Measurements from ENCODE around the gene FER. TPM values are rescaled to one million over a fixed set of nuclear protein-coding genes. Genes with fewer than 3 reads are reported as not detected.

The FER gene
- total and polyA plus RNA-seq, 2 experiments from 2014 or later: 25.9 to 30.7 TPM

DNA sequence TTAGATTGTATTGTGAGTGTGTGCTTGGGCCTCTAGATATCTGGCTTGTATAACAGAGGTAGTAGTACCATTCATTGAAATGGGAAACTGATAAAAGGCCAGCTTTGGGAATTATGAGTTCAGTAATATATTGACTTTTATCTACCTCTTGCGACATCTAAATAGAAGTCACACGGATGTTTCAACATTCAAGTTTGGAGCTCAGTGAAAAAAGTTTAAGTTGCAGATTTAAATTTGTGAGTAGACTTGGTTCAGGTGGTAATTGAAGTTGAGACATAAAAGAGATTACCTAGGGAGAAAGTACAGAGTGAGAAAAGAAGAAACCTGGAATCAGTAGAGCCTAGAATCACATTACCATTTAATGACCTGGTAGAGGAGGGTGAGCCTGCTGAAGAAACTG is 189.5 kb downstream of the FER start:
- H3K36me3 ChIP-seq: no peaks in the 10 kb centered on the region
- H3K27ac ChIP-seq: no peak overlapping the region
- TF ChIP-seq, protein P1, sequence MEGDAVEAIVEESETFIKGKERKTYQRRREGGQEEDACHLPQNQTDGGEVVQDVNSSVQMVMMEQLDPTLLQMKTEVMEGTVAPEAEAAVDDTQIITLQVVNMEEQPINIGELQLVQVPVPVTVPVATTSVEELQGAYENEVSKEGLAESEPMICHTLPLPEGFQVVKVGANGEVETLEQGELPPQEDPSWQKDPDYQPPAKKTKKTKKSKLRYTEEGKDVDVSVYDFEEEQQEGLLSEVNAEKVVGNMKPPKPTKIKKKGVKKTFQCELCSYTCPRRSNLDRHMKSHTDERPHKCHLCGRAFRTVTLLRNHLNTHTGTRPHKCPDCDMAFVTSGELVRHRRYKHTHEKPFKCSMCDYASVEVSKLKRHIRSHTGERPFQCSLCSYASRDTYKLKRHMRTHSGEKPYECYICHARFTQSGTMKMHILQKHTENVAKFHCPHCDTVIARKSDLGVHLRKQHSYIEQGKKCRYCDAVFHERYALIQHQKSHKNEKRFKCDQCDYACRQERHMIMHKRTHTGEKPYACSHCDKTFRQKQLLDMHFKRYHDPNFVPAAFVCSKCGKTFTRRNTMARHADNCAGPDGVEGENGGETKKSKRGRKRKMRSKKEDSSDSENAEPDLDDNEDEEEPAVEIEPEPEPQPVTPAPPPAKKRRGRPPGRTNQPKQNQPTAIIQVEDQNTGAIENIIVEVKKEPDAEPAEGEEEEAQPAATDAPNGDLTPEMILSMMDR (IDR thresholded peaks at IDR 0.05; ENCODE audit: low read depth, low read length): no peak
- no peaks in the 10 kb centered on the region for H3K27me3 ChIP-seq
- H3K4me3 ChIP-seq: no peak overlapping the region
- H3K4me1 ChIP-seq (ENCODE audit: low read depth): no peaks in the 10 kb centered on the region
- DNase-seq (ENCODE audit: low read depth in 1 of 2, low spot score in 1 of 2): peak in 1 of 2 donors; percentile 11
- no peaks in the 10 kb centered on the region for H3K9me3 ChIP-seq (ENCODE audit: low read depth)

DNA sequence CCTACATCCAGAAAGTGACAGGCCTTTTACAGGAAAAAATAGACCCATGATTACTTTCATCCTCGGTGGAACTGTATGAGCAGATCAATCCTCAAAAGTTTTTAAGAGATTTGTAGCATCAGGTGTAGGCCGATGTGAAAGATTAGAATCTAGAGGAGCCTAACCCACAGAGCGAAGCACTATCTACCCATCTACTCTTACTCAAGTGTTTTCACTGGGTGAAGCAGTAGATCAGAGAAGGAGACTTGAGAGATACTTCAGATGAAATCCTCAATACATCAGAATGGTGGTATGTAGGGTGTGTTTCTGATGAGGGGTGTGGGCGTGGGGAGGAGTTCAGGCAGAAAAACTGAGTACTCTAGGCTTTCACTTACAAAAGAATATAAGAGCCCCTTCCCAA is 192.8 kb downstream of the FER start:
- Histone ChIP-seq H3K4me1 (ENCODE audit: low read depth) (no peaks in the 10 kb centered on the region), H3K4me3 (no peak overlapping the region), H3K36me3 (no peaks in the 10 kb centered on the region), H3K9me3 (ENCODE audit: low read depth) (no peaks in the 10 kb centered on the region), H3K27ac (no peak overlapping the region), H3K27me3 (no peaks in the 10 kb centered on the region)
- TF ChIP-seq, protein P1 (IDR thresholded peaks at IDR 0.05; ENCODE audit: low read depth, low read length): no peak
- no peak for DNase-seq (ENCODE audit: low read depth in 1 of 2, low spot score in 1 of 2)

GRCh38 chr5:108941746-108942145 is 194.0 kb downstream of the FER start:
- no peaks in the 10 kb centered on the region for H3K27me3 ChIP-seq
- TF ChIP-seq, protein P1 (IDR thresholded peaks at IDR 0.05; ENCODE audit: low read depth, low read length): no peak
- H3K27ac ChIP-seq: no peak overlapping the region

DNA sequence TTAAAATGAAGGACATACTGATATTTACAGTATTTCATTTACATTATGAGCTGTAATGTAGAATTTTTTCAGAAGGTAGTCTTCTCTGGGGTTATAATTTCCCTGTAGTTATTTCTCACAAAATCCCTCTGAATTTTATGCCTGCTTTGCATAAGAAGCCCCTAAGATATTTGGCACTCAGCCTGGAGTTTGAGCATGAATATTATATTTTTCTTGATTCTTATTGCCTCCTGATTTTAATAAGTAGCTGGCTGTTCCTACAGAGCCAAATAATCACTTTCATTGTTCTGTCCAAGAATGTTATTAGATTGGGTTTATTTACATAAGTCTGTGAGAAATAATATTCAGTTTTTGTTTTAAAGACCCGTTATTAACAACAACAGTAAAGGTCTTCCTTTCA is 195.0 kb downstream of the FER start:
- Histone ChIP-seq H3K4me1 (ENCODE audit: low read depth) (no peaks in the 10 kb centered on the region), H3K27ac (no peak overlapping the region), H3K27me3 (no peaks in the 10 kb centered on the region), H3K36me3 (no peaks in the 10 kb centered on the region), H3K9me3 (ENCODE audit: low read depth) (no peaks in the 10 kb centered on the region), H3K4me3 (no peak overlapping the region)
- TF ChIP-seq, protein P1 (IDR thresholded peaks at IDR 0.05; ENCODE audit: low read depth, low read length): no peak
- no peak for DNase-seq (ENCODE audit: low read depth in 1 of 2, low spot score in 1 of 2)

More at GRCh38 chr5:108941746-108942145, 194.0 kb downstream of the FER start:
- Histone ChIP-seq H3K36me3 (no peaks in the 10 kb centered on the region), H3K4me3 (no peak overlapping the region), H3K9me3 (ENCODE audit: low read depth) (no peaks in the 10 kb centered on the region), H3K4me1 (ENCODE audit: low read depth) (no peaks in the 10 kb centered on the region)
- DNase-seq (ENCODE audit: low read depth in 1 of 2, low spot score in 1 of 2): no peak

- TF ChIP-seq, protein P1 (IDR thresholded peaks at IDR 0.05; ENCODE audit: low read depth, low read length): no peak
- Histone ChIP-seq H3K4me1 (ENCODE audit: low read depth) (no peaks in the 10 kb centered on the region), H3K36me3 (no peaks in the 10 kb centered on the region), H3K27ac (no peak overlapping the region), H3K4me3 (no peak overlapping the region), H3K27me3 (no peaks in the 10 kb centered on the region), H3K9me3 (ENCODE audit: low read depth) (no peaks in the 10 kb centered on the region)
- DNase-seq (ENCODE audit: low read depth in 1 of 2, low spot score in 1 of 2): peak in 1 of 2 donors; percentile 15
Observed at GRCh38 chr5:108945094-108945493, 197.4 kb downstream of the FER start.

- TF ChIP-seq, protein P1 (IDR thresholded peaks at IDR 0.05; ENCODE audit: low read depth, low read length): no peak
- no peak for DNase-seq (ENCODE audit: low read depth in 1 of 2, low spot score in 1 of 2)
- Histone ChIP-seq H3K27me3 (no peaks in the 10 kb centered on the region), H3K27ac (no peak overlapping the region), H3K36me3 (no peaks in the 10 kb centered on the region), H3K4me3 (no peak overlapping the region), H3K4me1 (ENCODE audit: low read depth) (no peaks in the 10 kb centered on the region), H3K9me3 (ENCODE audit: low read depth) (no peaks in the 10 kb centered on the region)
Observed at GRCh38 chr5:108946008-108946407, 198.3 kb downstream of the FER start.
